A204.1 (cell line): Measurements from ENCODE around the gene OGFOD3.
"Not testable (repeated sequence)": the region's sequence is repeated elsewhere in the genome, so short reads cannot be mapped to it uniquely, and the experiment has no call there.

Source experiments
- FAIRE-seq: peaks from 2 replicates; lab custom pipeline; 2012; peaks lifted over from hg19 to GRCh38; lab: Jason Lieb, UNC

OGFOD3 gene, protein sequence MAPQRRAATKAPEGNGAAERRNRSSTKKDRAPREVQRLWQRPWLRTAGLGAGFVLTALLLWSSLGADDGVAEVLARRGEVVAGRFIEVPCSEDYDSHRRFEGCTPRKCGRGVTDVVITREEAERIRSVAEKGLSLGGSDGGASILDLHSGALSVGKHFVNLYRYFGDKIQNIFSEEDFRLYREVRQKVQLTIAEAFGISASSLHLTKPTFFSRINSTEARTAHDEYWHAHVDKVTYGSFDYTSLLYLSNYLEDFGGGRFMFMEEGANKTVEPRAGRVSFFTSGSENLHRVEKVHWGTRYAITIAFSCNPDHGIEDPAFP

DNA sequence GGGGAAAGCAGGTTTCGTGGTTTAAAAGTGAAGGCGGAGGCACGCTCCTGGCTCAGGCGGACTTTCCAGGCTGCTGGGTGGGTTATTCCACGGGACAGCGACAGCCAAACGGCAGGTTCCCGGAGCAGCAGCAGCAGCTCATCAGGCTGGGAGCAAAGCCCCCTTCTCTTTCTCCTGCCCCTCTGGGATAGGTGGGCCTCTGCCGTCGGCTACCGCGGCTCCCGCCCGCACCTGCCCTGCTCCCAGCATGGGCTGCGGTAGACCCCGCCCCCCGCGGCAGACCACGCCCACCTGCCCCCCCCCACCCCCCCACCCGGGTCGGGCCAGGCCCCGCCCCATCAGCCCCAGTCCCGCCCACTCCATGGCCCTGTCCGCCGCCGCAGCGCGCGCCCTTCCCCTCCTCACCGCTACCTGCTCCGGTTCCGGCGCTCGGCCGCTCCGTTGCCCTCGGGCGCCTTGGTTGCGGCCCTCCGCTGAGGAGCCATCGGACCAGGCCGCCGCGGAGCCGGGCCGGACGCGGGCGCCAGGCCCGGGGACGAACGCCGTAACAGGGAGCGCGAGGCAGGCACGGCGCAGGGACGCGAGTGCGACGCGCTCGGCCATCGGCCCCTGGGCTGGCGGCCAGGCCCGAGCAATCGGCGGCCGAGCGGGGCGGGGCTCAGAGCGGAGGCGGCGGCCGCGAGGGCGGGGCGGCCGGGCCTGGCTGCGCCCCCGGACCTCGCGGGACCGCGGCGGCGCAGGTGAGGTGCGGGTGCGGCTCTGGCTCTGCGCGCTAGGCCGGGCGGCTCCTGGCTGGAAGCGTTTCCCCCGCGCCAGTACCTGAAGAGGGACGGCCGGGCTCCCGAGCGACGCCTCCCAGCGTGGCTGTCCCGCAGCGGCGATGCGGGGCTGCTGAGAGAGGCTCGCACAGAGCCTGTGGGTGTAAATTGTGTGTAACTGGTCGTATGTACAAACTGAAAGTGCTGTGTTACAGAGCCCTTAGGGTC, at the start of gene OGFOD3, which contains the start of gene HEXD:
OGFOD3 (minus strand) TSS at position 586 of the 986 bp plus-strand sequence; CDS start at position 485, 101 bp downstream.
HEXD (plus strand) TSS at position 347 of the 986 bp plus-strand sequence. CDS start 1,453 bp downstream, outside the sequence.
- FAIRE-seq: no peak

DNA sequence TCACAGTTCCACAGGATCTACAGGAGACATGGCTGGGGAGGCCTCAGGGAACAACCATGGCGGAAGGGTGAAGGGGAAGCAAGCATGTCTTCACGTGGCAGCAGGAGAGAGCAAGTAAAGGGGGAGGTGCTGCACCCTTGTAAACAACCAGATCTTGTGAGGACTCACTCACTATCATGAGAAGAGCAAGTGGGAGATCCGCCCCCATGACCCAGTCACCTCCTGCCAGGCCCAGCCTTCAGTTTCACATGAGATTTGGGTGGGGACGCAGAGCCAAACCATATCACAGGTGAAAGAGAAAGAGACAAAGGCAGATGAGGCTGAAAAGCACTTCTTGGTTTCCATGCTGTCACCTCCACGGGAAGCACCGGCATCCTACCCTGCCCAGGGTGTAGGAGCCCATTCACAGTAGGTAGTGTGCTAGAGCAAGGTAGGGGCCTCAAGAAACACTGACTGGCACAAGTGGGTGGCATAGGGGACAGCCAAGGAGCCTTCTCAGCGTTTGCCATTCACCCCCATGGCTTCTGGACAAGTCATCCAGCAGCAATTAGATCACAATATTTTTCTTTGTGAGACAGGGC, 46.7 kb upstream of the OGFOD3 start:
- no peak for FAIRE-seq

DNA sequence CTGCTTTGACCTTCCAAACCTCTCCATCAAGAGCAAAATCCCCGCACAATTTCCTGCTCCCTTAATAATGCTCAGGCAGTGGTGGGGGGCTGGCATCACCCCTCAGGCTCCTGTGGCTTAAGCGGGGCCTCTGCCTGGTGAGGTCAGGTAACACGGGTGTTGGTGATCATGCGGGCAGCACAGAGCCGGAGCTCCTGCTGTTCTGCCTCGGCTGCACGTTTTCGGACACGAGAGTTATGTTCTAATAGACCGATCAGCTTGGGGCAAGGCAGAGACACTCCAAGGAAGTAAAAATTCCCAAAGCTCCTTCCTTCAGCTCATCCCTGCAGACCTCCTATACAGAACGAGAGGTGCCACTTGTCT, 46.2 kb upstream of the OGFOD3 start:
- no peak for FAIRE-seq

DNA sequence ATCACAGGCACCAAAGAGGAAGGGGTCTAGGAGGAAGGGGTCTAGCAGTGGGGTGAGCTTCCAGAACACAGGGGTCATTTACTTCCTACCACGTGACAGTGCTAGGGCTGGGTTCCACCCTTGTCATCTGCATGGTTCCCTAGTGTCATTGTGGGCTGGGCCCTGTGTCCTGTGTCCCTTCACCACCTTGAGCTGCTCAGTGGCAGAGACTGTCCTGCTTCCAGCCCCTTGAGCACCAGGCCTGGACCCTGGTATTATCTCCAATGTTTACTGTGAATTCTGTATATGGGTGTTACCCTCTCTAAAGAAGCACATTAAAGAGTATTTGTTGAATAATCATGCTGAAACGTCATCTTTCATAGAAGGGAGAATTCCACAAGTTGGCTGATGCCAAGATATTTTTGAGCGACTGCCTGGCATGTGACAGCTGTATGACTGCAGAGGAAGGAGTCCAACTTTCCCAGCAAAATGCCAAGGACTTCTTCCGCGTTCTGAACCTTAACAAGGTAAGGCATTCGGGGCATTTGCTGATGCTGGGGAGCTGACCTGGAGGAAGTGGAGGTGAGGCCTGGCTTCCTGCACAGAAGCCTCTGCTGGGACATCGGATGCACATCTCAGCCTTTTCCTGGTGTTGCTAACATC, 45.7 kb upstream of the OGFOD3 start:
- FAIRE-seq: no peak

DNA sequence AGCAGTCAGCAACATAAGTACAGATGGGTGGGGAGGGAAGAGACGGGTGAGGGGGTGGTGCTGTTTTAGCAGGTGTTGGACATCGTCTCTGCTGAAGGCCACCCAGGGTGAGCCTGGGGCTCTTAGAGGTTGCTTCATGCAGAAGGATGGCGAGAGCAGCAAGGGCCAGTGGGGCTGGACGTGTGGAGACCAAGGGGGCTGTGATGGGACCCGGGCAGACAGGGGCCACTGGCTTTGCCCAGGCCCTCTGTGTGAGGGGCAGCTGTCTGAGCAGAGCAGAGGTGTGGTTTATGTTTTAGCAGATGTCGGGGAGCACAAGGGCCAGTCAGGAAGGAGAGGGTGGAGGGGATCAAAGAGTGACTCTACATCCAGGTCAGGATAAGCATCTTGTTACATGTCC, 45.0 kb upstream of the OGFOD3 start:
- no peak for FAIRE-seq

DNA sequence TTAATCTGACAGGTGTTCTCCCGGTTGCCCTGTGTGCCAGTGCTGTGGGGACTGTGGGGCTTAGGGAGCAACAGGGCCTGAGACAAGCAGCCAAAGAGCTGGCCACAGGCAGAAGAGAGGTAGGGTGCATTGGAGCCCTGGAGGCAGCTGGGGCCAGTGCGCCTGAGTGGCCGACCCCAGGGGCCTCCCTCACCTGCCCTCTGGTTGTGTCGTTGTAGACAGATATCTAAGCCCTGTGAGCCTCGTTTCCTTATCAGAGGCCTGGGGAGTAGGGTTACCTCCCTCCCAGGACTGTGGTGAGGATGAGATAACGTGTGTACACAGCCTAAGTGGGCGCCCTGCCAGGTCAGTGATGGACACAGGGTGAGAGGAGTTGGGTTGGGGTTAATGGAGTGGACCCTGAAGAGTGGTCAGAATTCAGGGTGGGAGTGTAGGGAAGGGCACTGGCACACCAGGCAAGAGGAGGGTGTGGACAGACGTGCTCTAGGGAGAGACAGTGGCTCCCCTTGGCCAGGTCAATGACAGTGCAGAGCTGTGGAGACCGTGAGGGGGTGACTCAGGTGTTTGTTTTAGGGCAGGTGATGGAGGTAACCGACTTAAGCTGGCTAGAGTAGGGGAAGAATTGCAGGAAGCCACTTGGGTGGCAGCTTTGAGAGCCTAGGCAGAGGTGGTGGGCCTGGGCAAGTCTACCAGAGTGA, 43.6 kb upstream of the OGFOD3 start:
- FAIRE-seq: no peak

DNA sequence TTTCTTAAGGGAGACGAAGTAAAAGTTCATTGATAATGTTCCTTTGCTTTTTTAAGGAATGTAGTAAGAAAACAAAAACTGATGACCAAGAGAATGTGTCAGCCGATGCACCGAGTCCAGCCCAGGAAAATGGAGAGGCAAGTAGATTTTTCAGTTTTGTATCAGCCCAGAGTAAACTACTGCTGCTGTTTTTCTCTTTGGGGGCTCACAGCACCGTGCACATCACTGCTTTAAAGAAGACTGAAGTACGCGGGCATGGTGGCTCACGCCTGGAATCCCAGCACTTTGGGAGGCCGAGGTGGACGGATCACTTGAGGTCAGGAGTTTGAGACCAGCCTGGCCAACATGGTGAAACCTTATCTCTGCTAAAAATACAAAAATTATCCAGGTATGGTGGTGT, 41.5 kb upstream of the OGFOD3 start:
- not testable (repeated sequence) for FAIRE-seq

DNA sequence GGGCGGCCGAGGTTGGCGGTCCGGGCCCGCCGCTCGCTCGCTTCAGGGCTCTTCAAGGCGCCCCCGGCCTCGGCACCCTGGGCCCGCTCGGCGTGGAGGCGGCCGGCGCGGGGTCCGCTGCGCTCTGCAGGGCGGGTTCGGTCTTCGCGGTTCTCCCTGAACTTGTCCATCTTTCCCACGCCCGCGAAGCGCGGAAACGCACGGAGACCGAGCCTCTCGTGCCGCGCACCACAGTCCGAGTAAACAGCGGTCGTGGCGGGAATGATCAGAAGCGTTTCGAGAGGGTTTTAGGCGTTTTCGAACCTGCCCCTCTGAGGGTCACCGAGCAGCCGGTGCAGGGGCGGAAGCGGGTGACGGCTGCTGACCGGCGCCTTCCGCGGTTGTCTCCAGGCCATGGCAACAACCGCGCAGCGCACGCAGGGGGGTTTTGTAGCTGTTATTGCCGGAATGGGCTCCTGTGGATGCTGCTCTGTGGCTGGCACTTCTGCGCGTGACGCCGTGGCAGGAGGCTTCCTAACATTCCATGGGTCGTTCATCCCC, 40.6 kb upstream of the OGFOD3 start:
- FAIRE-seq: no peak

DNA sequence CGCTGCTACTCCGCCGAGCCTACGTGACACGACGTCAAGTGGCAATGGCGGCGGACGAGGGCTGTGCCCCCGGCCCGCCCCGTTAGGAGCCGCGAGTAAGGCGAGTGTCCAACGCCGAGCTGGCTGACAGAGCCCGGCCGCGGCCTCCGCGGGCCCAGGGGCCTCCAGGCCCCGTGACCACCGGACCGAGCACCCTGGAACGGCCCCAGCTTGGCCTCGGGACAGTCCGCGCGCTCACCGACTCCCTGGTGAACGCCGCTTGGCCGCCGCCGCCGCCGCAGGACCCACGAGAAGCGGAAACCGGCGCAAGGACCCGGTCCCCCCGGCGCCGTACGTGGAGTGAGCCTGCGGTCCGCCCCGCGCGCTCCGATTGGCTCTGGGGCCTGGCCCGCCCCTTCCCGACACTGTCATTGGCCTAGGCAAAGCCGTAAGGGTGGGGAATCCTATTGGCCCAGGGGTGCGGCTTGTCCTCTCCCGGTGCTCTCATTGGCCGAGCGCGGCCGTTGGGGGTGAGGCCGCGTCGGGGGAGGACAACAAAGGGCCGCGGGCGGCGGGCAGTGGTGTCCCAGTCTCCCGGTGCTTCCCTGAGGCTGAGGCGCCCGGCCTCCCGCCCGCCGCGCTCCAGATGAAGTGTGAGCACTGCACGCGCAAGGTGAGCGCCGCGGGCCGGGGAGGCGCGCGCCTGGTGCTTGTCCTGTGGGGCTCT, 39.9 kb upstream of the OGFOD3 start, which contains the start of gene NARF:
NARF (plus strand) TSS at position 563 of the 706 bp plus-strand sequence; CDS start at position 626, 63 bp downstream.
- FAIRE-seq: peak; percentile 86

DNA sequence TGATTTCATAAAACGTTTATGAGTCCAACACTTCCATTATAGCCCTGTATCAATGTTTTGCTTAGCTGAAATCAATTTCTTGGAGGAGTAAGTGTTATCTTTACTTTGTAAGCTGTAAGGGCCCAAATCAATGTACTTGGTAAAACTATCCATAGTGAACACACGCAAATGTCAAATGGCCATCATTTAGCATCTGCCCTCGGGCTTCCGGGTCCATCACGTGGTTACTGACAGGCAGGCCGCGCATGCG, 39.5 kb upstream of the OGFOD3 start:
- peak; percentile 46 for FAIRE-seq

DNA sequence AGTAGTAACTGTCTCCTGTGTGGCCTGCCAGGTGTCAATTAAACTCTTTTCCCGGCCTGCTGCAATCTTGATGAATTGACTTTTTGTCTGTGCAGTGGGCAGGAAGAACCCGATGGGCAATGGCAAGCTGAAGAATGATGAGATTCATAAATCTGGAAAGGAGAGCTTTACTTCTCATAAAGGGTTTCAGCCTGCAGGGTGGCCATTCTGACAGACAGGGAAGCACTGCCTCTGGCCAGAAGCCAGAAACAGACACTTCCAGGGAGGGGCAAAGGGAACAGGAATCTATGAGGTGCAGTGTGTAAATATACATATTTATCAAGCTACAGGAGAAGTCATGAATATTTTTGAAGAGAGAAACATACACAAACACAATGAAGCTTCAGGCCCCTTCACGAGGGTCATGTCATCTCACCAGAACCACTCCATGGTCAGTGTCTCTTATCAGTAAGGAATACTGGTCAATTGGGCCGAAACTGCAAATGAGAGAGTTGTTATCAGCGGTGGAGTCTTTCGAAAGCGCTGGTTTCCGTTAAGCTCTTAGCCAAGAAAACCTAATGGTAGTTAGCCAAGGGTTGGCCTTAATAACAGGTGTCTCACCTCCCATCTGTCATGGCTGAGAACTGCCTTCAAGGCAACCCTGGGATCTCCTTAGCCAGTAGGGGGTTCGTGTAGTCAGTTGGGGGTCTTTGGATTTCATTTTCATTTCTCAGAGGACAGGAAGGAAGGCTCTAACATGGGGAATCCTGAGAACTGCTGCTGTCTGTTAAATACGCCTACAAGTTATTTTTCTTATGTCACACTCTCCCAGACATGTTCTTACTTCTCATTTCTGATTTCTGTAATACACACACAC, 38.9 kb upstream of the OGFOD3 start:
- no peak for FAIRE-seq

DNA sequence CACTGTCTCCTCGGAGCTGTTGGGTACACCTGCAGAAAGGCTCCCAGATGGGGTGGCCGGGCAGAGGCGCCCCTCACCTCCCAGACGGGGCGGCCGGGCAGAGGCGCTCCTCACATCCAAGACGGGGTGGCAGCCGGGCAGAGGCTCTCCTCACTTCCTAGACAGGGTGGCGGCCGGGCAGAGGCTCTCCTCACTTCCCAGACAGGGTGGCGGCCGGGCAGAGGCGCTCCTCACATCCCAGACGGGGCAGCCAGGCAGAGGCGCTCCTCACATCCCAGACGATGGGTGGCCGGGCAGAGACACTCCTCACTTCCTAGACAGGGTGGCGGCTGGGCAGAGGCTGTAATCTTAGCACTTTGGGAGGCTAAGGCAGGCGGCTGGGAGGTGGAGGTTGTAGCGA, 35.3 kb upstream of the OGFOD3 start:
- not testable (repeated sequence) for FAIRE-seq

DNA sequence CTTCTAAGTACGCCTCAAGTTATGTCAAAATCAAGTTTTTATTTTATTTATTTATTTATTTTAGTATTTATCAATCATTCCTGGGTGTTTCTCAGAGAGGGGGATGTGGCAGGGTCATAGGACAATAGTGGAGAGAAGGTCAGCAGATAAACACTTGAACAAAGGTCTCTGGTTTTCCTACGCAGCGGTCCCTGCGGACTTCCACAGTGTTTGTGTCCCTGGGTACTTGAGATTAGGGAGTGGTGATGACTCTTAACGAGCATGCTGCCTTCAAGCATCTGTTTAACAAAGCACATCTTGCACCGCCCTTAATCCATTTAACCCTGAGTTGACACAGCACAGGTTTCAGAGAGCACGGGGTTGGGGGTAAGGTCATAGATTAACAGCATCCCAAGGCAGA, 34.8 kb upstream of the OGFOD3 start:
- not testable (repeated sequence) for FAIRE-seq

DNA sequence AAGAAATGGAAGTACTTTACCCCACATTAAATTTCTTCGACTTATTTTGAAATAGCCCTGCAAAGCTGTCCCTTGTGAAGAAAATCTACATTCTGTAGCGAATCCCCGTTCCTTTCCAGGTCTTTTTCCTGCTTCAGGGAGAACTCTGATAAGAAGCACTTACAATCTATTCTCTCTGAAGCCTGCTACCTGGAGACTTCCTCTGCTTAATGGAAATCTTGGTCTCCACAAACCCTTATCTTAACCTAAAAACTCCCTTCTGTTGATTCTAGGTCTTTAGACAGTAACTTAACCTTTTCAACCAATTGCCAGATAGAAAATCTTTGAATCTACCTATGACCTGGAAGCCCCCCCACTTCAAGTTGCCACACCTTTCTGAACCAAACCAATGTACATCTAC, 33.8 kb upstream of the OGFOD3 start:
- FAIRE-seq: no peak

DNA sequence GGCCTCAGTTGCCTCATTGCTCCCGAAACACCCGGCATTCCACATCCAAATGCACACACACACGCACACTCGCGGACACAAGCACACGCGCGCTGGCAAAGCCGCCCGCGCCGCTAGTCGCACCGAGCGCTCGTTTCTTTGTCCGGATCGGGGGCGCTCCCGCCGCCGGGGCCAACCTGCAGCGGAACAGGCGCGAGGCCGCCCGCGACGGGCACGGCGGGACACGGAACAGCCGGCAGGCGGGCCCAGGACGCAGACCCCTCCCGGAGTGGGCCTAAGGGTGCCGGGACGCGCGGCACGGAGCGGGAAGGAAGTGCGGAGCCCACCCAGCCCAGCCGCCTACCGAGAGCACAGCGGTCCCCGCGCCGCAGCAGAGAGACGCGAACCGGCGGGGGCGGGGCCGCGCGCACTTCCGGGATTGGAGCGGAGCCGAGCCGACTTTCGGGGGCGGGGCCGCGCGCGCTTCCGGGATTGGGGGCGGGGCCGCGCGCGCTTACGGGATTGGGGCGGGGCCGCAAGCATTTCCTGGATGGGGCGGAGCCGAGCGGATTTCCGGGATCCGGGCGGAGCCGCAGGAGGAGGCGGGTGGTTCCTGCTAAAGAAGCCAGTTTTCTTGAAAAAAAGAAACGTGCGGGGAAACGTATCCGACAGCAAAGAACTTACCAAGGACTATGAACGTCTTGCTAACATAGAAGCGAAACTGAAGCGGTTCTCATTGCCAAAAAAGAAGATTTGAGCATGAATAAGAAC, 32.1 kb upstream of the OGFOD3 start, which contains the start of gene CYBC1:
CYBC1 (minus strand) TSS at position 396 of the 750 bp plus-strand sequence. CDS start 1,498 bp downstream, outside the sequence.
- FAIRE-seq: no peak

DNA sequence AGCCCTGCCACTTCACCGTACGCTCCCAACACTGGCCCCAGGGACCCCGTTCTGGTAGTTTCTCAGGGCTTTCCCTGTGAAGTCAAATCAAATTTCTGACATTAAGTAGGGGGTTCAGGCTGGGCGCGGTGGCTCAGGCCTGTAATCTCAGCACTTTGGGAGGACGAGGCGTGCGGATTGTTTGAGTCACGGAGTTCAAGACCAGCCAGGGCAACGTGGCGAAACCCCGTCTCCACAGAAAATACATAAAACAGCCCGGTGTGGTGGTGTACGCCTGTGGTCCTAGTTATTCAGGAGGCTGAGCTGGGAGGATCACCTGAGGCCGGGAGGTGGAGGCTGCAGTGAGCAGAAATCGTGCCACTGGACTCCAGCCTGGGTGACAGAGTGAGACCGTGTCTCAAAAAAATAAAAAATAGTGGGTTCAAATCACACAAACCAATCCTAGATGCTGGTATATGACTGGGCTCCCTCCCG, 31.5 kb upstream of the OGFOD3 start:
- no peak for FAIRE-seq

DNA sequence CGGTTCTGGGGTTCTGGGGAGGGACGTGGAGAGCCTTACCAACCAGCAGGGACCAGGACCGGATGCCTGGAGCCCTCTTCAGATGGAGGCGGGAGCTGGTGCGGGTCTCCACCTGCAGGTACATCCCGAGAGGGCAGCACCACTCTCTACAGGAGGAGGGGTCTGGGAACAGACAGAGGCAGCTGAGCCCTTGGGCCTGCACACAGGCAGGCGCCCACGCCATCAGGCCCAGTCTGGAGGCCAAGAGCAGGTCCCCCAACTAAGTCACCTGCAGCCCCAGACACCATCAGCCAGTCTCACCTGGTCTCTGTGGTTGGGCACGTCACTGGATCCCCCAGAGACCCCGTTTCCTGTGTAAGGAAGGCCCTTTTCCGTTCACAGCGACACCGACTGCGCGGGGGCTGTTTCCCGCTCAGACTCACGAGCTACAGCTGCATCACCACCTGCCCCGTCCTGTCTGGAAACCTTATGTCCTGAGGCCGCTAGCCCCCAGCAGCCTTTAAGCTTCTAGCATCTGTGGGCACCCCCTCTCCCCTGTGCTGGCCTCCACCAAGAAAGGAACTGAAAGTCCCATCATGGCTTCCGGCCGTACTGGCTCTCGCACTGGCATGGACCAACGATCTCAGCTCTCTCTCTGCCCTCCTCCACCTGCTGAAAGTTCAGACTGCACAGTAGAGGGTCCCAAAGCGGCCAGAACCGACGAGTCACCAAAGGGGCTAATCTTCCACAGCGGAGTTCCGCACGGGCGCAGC, 30.9 kb upstream of the OGFOD3 start:
- FAIRE-seq: no peak

DNA sequence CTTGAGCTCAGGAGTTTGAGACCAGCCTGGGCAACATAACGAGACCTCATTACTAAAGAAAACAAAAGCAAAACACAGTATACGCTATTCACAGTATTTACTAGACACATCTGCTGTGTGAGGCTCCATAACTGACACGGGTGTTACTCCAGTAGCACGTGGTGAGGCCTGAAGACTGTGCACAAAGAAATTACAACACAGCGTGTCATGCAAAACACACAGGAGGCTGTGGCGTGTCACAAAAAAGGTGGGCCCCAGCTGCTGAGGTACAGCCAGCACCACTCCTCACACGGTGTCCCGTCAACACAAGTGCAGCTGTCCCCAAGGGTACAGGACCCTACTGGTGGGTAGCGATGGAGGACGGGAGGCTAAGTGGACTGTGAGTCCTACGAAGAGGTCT, 29.5 kb upstream of the OGFOD3 start:
- no peak for FAIRE-seq
